Sigmoid colon (tissue), 7 donors: ENCODE results near the gene CCDC90B. TPM values are rescaled to one million over a fixed set of nuclear protein-coding genes. Genes with fewer than 3 reads are reported as not detected.
"Not testable (repeated sequence)": the region's sequence is repeated elsewhere in the genome, so short reads cannot be mapped to it uniquely, and the experiment has no call there.

Experiments
- DNase-seq: peaks from one replicate; pipeline ENCODE4 v3.0.0-alpha.2; 2019
- H3K27ac ChIP-seq, 4 donors: fragments of 200-600 bp; sonication (generic); one replicate each; pipeline ENCODE4 v1.5.1; 2016 to 2019; ENCODE audit warnings: mild to moderate bottlenecking in 1 of 4
- H3K27me3 ChIP-seq, 3 donors: fragments of 200-600 bp; sonication (generic); one replicate each; pipeline ENCODE4 v1.5.1; 2019; ENCODE audit warnings: mild to moderate bottlenecking in 1 of 3
- H3K36me3 ChIP-seq, 4 donors: fragments of 200-600 bp; sonication (generic); one replicate each; pipeline ENCODE4 v1.5.1; 2016 to 2019
- H3K4me1 ChIP-seq, 4 donors: fragments of 200-600 bp; sonication (generic); one replicate each; pipeline ENCODE4 v1.5.1; 2017 to 2019
- H3K4me3 ChIP-seq, 4 donors: fragments of 200-600 bp; sonication (generic); one replicate each; pipeline ENCODE4 v1.5.1; 2017 to 2019; ENCODE audit warnings: mild to moderate bottlenecking in 2 of 4, moderate library complexity in 1 of 4
- H3K9me3 ChIP-seq, 4 donors: fragments of 200-600 bp in 3 of 4; sonication (generic) in 3 of 4; one replicate each; pipeline versions ENCODE4 v1.5.1 to v1.6.1; 2013 to 2019
- EP300 ChIP-seq, 4 donors: sonication (generic); formaldehyde crosslinking; IDR thresholded peaks; one replicate each; pipeline ENCODE4 v1.6.1; 2017; ENCODE audit warnings: antibody characterized with exemption in 4 of 4
- POLR2A ChIP-seq, 2 donors: fragments of 450-650 bp; IDR thresholded peaks; one replicate each; pipeline ENCODE4 v1.6.1; 2016; ENCODE audit warnings: antibody characterized with exemption in 2 of 2, mild to moderate bottlenecking in 2 of 2, moderate library complexity in 2 of 2
- POLR2AphosphoS5 ChIP-seq, 4 donors: sonication (generic); formaldehyde crosslinking; IDR thresholded peaks; one replicate each; pipeline ENCODE4 v1.6.1; 2017; ENCODE audit warnings: antibody characterized with exemption in 4 of 4
- WGBS, 2 donors: extraction: QIAGEN DNeasy Blood & Tissue Kit; methylation state at CpG; one replicate each; pipeline ENCODE4 v1.1.7; 2013; 5-methylcytosine and 5-hydroxymethylcytosine counted together
- intact Hi-C: fragments of 100-400 bp; cut with DNase I; formaldehyde crosslinking; loops from one replicate; pipeline ENCODE4 v1.15.1; 2023
- polyA plus RNA-seq, 3 donors: library from polyadenylated mRNA; stranded (reverse); fragments of 200-250 nt; gene quantifications; one replicate each; pipeline ENCODE4 v1.2.3, GENCODE V29; 2013
- total RNA-seq, 4 donors: library from RNA; depleted of rRNA; stranded (reverse); fragments of >200 nt; gene quantifications; one replicate each; pipeline ENCODE4 v1.1.0, GENCODE V29; 2016
- TF ChIP-seq, protein P1 (sequence below), 4 experiments: fragments of 450-650 bp in 3 of 4; fragments of 200-600 bp in 1 of 4; IDR thresholded peaks; one replicate each; pipeline ENCODE4 v1.5.1; 2016 to 2019; ENCODE audit warnings: antibody characterized with exemption in 4 of 4, mild to moderate bottlenecking in 3 of 4, moderate library complexity in 2 of 4
- donor health status: healthy with polysubstance abuse.
- donor health status: Bipolar disorder and iron deficiency.
- donor health status: healthy.

Gene CCDC90B
- total and polyA plus RNA-seq, 7 donors, result 28.6 to 51.3 (median 44.4) TPM

DNA sequence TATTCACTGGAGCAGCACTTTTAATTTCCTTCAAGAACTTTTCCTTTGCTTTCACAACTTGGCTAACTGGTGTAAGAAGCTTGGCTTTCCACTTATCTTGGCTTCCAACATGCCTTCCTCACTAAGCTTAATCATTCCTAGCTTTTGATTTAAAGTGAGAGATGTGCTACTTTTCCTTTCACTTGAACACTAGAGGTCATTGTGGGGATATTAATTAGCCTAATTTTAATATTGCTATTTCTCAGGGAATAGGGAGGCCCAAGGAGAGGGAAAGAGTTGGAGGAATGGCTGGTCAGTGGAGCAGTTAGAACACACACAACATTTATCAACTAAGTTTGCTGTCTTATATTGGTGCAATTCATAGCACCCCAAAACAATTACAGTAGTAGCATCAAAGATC is 24.6 kb upstream of the CCDC90B start:
- intact Hi-C loops, result no loop called here
- no peak overlapping the region for H3K4me3 ChIP-seq
- no peak for DNase-seq
- H3K36me3 ChIP-seq, result no peaks in the 10 kb centered on the region
- no peak for TF ChIP-seq POLR2AphosphoS5 (IDR thresholded peaks at IDR 0.05)
- TF ChIP-seq POLR2A (IDR thresholded peaks at IDR 0.05), result no peak
- TF ChIP-seq, protein P1, sequence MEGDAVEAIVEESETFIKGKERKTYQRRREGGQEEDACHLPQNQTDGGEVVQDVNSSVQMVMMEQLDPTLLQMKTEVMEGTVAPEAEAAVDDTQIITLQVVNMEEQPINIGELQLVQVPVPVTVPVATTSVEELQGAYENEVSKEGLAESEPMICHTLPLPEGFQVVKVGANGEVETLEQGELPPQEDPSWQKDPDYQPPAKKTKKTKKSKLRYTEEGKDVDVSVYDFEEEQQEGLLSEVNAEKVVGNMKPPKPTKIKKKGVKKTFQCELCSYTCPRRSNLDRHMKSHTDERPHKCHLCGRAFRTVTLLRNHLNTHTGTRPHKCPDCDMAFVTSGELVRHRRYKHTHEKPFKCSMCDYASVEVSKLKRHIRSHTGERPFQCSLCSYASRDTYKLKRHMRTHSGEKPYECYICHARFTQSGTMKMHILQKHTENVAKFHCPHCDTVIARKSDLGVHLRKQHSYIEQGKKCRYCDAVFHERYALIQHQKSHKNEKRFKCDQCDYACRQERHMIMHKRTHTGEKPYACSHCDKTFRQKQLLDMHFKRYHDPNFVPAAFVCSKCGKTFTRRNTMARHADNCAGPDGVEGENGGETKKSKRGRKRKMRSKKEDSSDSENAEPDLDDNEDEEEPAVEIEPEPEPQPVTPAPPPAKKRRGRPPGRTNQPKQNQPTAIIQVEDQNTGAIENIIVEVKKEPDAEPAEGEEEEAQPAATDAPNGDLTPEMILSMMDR (IDR thresholded peaks at IDR 0.05), result no peak
- TF ChIP-seq EP300 (IDR thresholded peaks at IDR 0.05), result no peak
- no peak overlapping the region for H3K27ac ChIP-seq
- H3K9me3 ChIP-seq, result no peaks in the 10 kb centered on the region
- H3K27me3 ChIP-seq, result no peaks in the 10 kb centered on the region
- H3K4me1 ChIP-seq, result no peaks in the 10 kb centered on the region

DNA sequence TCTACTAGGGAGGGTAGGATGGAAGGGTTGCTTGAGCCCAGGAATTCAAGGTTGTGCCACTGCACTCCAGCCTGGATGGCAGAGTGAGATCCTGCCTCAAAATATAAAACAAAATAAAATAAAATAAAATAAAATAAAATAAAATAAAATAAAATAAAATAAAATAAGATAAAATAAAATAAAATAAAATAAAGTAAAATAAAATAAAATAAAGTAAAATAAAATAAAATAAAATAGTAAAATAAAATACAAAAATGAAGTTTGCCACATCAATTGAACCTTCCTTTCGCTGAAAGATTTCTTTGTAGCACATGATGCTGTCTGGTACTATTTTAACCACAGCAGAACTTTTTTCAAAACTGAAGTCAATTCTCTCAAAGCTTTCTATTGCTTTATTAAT is 22.4 kb upstream of the CCDC90B start:
- H3K4me1 ChIP-seq, intact Hi-C loops, DNase-seq, H3K27me3 ChIP-seq, H3K36me3 ChIP-seq, H3K27ac ChIP-seq, H3K4me3 ChIP-seq, H3K9me3 ChIP-seq: not testable (repeated sequence)
- WGBS, 2 donors, result 93 to 94% methylated on average over 1 of the region's 1 CpG

DNA sequence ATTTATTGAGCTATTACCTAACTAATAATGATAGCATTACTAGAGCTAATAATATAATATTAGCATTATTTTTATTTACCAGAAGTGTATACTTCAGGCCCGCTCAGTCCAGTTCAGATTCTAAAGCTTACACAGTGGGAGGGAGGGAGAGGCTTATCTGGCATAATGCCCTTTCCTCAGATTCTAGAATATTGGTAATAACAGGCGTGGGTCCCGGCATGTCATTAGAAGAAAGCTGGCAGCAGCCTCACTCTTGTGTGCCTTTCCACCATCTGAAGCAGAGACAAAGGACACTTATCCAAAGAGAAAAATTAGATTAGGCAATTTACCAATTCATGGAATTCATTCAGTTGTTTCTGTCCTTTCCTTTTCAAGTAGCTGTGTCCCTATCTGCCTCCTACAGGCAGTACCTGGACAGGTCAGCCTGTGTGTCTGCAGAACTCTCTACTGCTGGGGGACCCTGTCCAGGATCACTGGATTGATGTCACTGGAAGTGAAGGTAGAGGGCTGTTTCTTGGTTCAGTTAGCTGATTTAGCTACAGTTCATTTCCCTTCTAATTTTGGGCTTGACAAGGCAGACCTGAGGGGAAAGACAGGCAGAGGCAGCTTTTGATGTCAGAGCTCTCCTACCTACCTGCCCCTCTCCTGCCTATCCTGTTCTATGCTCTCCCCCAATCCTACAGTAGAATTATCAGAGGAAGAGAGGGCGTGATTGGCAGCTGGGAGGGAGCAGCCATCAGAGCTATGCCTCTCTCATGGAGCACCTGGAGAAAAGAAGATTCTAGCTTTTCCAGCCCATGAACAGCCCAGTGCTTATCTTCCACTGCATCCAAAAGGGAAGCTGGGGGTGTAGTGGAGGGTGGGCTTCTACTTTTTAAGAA is 20.3 kb upstream of the CCDC90B start:
- H3K27me3 ChIP-seq, result no peaks in the 10 kb centered on the region
- 87 to 88% methylated on average over 4 of the region's 4 CpGs for whole genome bisulfite sequencing, 2 donors
- H3K36me3 ChIP-seq, result no peaks in the 10 kb centered on the region
- no peak for DNase-seq
- H3K4me3 ChIP-seq, result no peak overlapping the region
- intact Hi-C loops, result no loop called here
- no peaks in the 10 kb centered on the region for H3K9me3 ChIP-seq
- H3K27ac ChIP-seq, result no peak overlapping the region
- H3K4me1 ChIP-seq, result no peaks in the 10 kb centered on the region
- TF ChIP-seq POLR2AphosphoS5 (IDR thresholded peaks at IDR 0.05) (no peak), POLR2A (IDR thresholded peaks at IDR 0.05) (no peak), EP300 (IDR thresholded peaks at IDR 0.05) (no peak)
- TF ChIP-seq, protein P1 (IDR thresholded peaks at IDR 0.05), result no peak

DNA sequence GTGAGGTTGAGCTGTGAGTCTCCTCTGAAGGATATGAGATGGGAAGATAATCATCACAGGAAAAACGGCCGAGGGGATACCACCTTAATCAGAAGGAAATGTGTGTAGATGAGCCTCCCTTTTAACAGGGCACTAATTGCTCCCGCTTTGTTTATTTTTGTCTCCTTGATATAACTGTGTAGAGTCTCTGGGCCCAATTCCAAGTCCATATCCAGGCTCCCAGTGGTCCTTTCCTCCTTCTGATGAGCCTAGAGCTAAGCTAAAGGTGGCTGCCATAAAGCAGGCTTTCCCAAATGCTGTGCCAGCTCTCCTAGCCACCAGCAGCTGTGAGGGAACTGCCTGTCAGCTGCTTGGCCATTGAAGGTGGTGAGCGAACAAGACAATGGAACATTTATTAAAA is 17.1 kb upstream of the CCDC90B start:
- no peaks in the 10 kb centered on the region for H3K4me1 ChIP-seq
- TF ChIP-seq EP300 (IDR thresholded peaks at IDR 0.05) (no peak), POLR2A (IDR thresholded peaks at IDR 0.05) (no peak), POLR2AphosphoS5 (IDR thresholded peaks at IDR 0.05) (no peak)
- TF ChIP-seq, protein P1 (IDR thresholded peaks at IDR 0.05), result no peak
- no peak for DNase-seq
- H3K36me3 ChIP-seq, result no peaks in the 10 kb centered on the region
- WGBS, 2 donors, result 38 to 69% methylated on average over 4 of the region's 4 CpGs
- H3K4me3 ChIP-seq, result no peak overlapping the region
- intact Hi-C loops, result no loop called here
- no peaks in the 10 kb centered on the region for H3K27me3 ChIP-seq
- H3K9me3 ChIP-seq, result no peaks in the 10 kb centered on the region
- no peak overlapping the region for H3K27ac ChIP-seq

DNA sequence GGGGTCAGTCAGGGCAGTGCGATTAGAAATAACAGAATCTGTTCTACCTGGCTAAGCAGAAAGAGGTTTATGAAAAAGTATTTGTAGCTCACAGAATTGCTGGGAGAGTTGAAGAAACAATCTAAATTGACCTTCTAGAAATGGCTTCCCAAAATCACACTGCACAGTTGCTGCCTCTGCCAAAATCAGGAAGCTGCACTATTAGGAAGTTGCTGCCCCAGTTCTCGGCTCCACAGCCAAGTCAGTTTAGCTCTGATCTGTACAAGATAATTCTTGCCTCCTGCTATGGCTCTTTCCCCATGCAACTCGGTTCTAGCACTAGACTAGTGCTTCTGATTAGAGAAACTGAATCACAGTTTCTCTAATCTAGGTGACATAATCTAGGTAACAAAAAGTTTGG is 16.0 kb upstream of the CCDC90B start:
- no peak overlapping the region for H3K4me3 ChIP-seq
- 66 to 79% methylated on average over 3 of the region's 3 CpGs for WGBS, 2 donors

More for the DNA sequence above, 16.0 kb upstream of the CCDC90B start:
- intact Hi-C loops, result no loop called here
- no peak for DNase-seq
- Histone ChIP-seq H3K4me1 (no peaks in the 10 kb centered on the region), H3K27me3 (no peaks in the 10 kb centered on the region), H3K27ac (no peak overlapping the region), H3K36me3 (no peaks in the 10 kb centered on the region), H3K9me3 (no peaks in the 10 kb centered on the region)
- TF ChIP-seq POLR2A (IDR thresholded peaks at IDR 0.05) (no peak), POLR2AphosphoS5 (IDR thresholded peaks at IDR 0.05) (no peak), EP300 (IDR thresholded peaks at IDR 0.05) (no peak)
- TF ChIP-seq, protein P1 (IDR thresholded peaks at IDR 0.05), result no peak
